Measurements from ENCODE around the gene TFCP2L1.

The TFCP2L1 gene

GRCh38 chr2:121202541-121203310 is 82.3 kb downstream of the TFCP2L1 start:
- TF ChIP-seq CTCF (conservative IDR thresholded peaks at IDR 0.05) (no peak), ZFX (IDR thresholded peaks at IDR 0.05) (no peak)
- no peak overlapping the region for H3K27ac ChIP-seq

GRCh38 chr2:121201796-121202195 is 83.2 kb downstream of the TFCP2L1 start:
- TF ChIP-seq ZFX (IDR thresholded peaks at IDR 0.05) (no peak), CTCF (conservative IDR thresholded peaks at IDR 0.05) (no peak)

GRCh38 chr2:121200419-121201315 is 84.3 kb downstream of the TFCP2L1 start:
- TF ChIP-seq ZFX (IDR thresholded peaks at IDR 0.05) (no peak), CTCF (conservative IDR thresholded peaks at IDR 0.05) (no peak)
- H3K27ac ChIP-seq = no peak overlapping the region

More at GRCh38 chr2:121201796-121202195, 83.2 kb downstream of the TFCP2L1 start:
- no peak overlapping the region for H3K27ac ChIP-seq

- TF ChIP-seq ZFX (IDR thresholded peaks at IDR 0.05) = no peak
- TF ChIP-seq CTCF (conservative IDR thresholded peaks at IDR 0.05) = no peak
- no peak overlapping the region for H3K27ac ChIP-seq
Observed at GRCh38 chr2:121200011-121200347, 85.0 kb downstream of the TFCP2L1 start.

GRCh38 chr2:121199281-121200010 is 85.6 kb downstream of the TFCP2L1 start:
- no peak for TF ChIP-seq ZFX (IDR thresholded peaks at IDR 0.05)
- TF ChIP-seq CTCF (conservative IDR thresholded peaks at IDR 0.05) = no peak
- H3K27ac ChIP-seq = no peak overlapping the region

GRCh38 chr2:121197369-121198091 is 87.5 kb downstream of the TFCP2L1 start:
- TF ChIP-seq CTCF (conservative IDR thresholded peaks at IDR 0.05) (no peak), ZFX (IDR thresholded peaks at IDR 0.05) (no peak; the same call in 1 of the 2 replicates)
- peak overlapping the region; percentile 37 for H3K27ac ChIP-seq

Measured in C4-2B (cell line).